PC-9 (cell line): ENCODE measurements around the gene DMWD. TPM values are rescaled to one million over a fixed set of nuclear protein-coding genes. Genes with fewer than 3 reads are reported as not detected.

Experiments used
- BruUV-seq: library from RNA; stranded (reverse); fragments of 400-500 nt; replicated peaks from 2 replicates; lab custom pipeline; 2021; lab: Mats Ljungman, UMichigan
- CTCF ChIA-PET: fragments of 300-600 bp; sonication (Branson Sonifier 250); formaldehyde crosslinking; loops from one replicate; lab custom pipeline; 2022; ENCODE audit warnings: antibody characterized with exemption; lab: Charles Lee
- POLR2A ChIA-PET: fragments of 300-600 bp; sonication (Branson Sonifier 250); formaldehyde crosslinking; loops from one replicate; lab custom pipeline; 2022; ENCODE audit warnings: antibody characterized with exemption; ENCODE audit not compliant: unreplicated experiment; lab: Charles Lee
- DNase-seq, 2 experiments: peaks; one replicate each; pipeline versions ENCODE4 v3.0.0 to v3.0.0-alpha.2; 2015 to 2022; ENCODE audit warnings: mixed read lengths in 1 of 2
- H2AFZ ChIP-seq: fragments of 200-600 bp; sonication (generic); 2 replicates; pipeline ENCODE4 v1.8.1; 2017; ENCODE audit warnings: antibody characterized with exemption
- H3F3A ChIP-seq: fragments of 200-600 bp; sonication (generic); 2 replicates; pipeline ENCODE4 v1.8.1; 2017; ENCODE audit warnings: antibody characterized with exemption, mild to moderate bottlenecking, low read depth; ENCODE audit not compliant: insufficient read depth
- H3K27ac ChIP-seq: fragments of 200-600 bp; sonication (generic); 2 replicates; pipeline ENCODE4 v1.6.1; 2016; ENCODE audit warnings: mixed run types
- H3K27me3 ChIP-seq: fragments of 200-600 bp; sonication (generic); 2 replicates; pipeline ENCODE4 v1.6.1; 2016; ENCODE audit warnings: low read depth, mixed run types; ENCODE audit not compliant: insufficient read depth
- H3K36me3 ChIP-seq: fragments of 200-600 bp; sonication (generic); 2 replicates; pipeline ENCODE4 v1.6.1; 2016; ENCODE audit warnings: low read depth, mixed run types
- H3K4me1 ChIP-seq: fragments of 200-600 bp; sonication (generic); replicated peaks from 2 replicates; pipeline ENCODE4 v1.6.1; 2016; ENCODE audit warnings: mixed run types; ENCODE audit not compliant: insufficient read depth
- H3K4me2 ChIP-seq: fragments of 200-600 bp; sonication (generic); 2 replicates; pipeline ENCODE4 v1.6.1; 2017; ENCODE audit warnings: mixed run types
- H3K4me3 ChIP-seq: fragments of 200-600 bp; sonication (generic); 2 replicates; pipeline ENCODE4 v1.6.1; 2016; ENCODE audit warnings: mixed run types
- H3K79me2 ChIP-seq: fragments of 200-600 bp; sonication (generic); 2 replicates; pipeline ENCODE4 v1.6.1; 2017; ENCODE audit warnings: low read depth, mixed run types
- H3K9me2 ChIP-seq: fragments of 200-600 bp; sonication (generic); 2 replicates; pipeline ENCODE4 v1.8.1; 2017; ENCODE audit warnings: mild to moderate bottlenecking; ENCODE audit not compliant: insufficient read depth
- H3K9me3 ChIP-seq: fragments of 200-600 bp; sonication (generic); 2 replicates; pipeline ENCODE4 v1.8.1; 2016; ENCODE audit warnings: low read depth; ENCODE audit not compliant: insufficient read depth
- H4K20me1 ChIP-seq: fragments of 200-600 bp; sonication (generic); 2 replicates; pipeline ENCODE4 v1.8.1; 2017; ENCODE audit not compliant: insufficient read depth
- CTCF ChIP-seq: fragments of 200-600 bp; sonication (generic); conservative IDR thresholded peaks from 2 replicates; pipeline ENCODE4 v1.6.1; 2017; ENCODE audit warnings: mixed run types, antibody characterized with exemption, mild to moderate bottlenecking, moderate library complexity
- EZH2 ChIP-seq: fragments of 200-600 bp; sonication (generic); IDR thresholded peaks from 2 replicates; pipeline ENCODE4 v1.8.0; 2017; ENCODE audit warnings: antibody characterized with exemption, low read depth
- intact Hi-C: fragments of 100-400 bp; cut with micrococcal nuclease; formaldehyde crosslinking; loops from one replicate; pipeline ENCODE4 v1.10.0; 2022; ENCODE audit not compliant: unreplicated experiment
- total RNA-seq: library from RNA; stranded (reverse); gene quantifications from 2 replicates; pipeline ENCODE4 v1.2.3, GENCODE V29; 2021

Gene DMWD
- total RNA-seq, 1 experiment from 2014 or later, result 66.7 TPM

DNA sequence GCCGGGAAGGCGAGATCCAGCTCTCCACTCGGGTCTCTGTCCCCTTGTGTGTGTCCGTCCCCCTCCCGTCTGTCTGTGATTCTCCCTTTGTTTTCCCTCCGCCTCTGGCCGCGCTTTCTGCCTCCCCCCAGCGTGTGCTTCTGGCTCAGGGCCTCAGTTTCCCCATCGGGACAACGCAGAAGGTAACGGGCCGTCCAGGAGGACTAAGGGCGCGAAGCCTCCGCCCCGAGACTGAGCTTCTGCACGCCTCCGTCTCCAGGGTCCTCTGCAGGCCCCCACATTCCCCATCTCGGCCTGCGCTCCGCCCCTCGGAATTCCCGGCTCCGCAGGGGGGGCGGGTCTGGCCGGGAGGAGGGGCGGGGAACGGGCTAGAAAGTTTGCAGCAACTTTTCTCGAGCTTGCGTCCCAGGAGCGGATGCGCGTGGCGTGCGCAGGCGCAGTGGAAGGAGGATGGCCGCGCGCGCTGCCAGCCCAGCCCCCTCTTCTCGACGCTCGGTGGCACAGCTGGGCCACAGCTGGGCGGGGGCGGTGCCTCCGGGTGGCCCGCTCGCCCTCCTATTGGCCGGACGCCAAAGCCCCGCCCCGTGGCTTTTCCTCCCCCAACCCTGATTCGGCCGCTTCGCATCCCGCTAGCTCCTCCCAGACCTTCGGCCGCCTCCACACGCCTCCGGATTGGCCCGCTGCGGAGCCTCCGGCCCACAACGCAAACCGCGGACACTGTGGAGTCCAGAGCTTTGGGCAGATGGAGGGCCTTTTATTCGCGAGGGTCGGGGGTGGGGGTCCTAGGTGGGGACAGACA lies 23.5 kb downstream of the DMWD start, which contains the start of gene SIX5:
TSS of gene SIX5 (minus strand) at position 269 of the 799 bp plus-strand sequence. CDS start 408 bp downstream, outside the sequence.
- Histone ChIP-seq H3K4me2 (peak within 1 kb of the TSS; percentile 100), H3F3A (peaks cover 63% of the 10 kb centered on the region; the same call in 1 of the 2 replicates), H3K9me2 (no peaks in the 10 kb centered on the region), H3K27ac (peak within 1 kb of the TSS; percentile 79), H3K4me1 (peaks cover 17% of the 10 kb centered on the region), H3K36me3 (0 out of 2 replicates have a peak, but pooled peaks cover 3% of the 10 kb centered on the region), H3K4me3 (peak within 1 kb of the TSS; percentile 97), H4K20me1 (no peaks in the 10 kb centered on the region), H3K27me3 (no peaks in the 10 kb centered on the region), H3K79me2 (no peaks in the 10 kb centered on the region), H2AFZ (peak within 1 kb of the TSS; percentile 94), H3K9me3 (no peaks in the 10 kb centered on the region)
- CTCF ChIA-PET, result interaction anchor here (0.5 to 1.5 kb wide), 19 partner anchors 14 to 247 kb away, joined by 3 to 12 read pairs (median 4); partner anchors contain the start of genes FBXO46, QPCTL and RSPH6A
- POLR2A ChIA-PET, result interaction anchor here (0.5 to 1.1 kb wide), 19 partner anchors 13 to 647 kb away, joined by 3 to 58 read pairs (median 4); partner anchors contain the start of genes DMPK, FBXO46, QPCTL and SNRPD2
- intact Hi-C loops, result loop anchor here (1.0 to 5.0 kb wide), 6 partner anchors 12 to 347 kb away; partner anchors contain the start of genes ERCC1, FBXO46 and QPCTL
- TSS peak; percentile 51 for BruUV-seq
- DNase-seq, result peak; percentile 91 to 99
- TF ChIP-seq EZH2 (no peak), CTCF (no peak)

DNA sequence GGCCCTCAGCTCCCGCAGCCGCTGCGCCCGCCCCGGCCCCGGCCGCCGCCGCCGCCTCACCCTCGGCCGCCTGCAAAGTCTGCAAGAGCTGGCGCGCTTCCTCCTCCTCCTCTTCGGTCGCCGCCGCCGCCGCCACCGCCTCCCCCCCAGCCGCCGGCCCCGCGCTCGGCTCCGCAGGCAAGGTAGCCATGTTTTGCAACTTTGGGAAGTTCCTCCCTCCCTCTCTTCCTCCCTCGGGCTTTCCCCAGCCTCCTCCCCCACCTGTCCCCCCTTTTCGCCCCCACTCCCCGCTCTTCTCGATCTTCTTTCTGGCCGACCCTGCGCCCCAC lies 24.0 kb downstream of the DMWD start:
- peak in 1 of 2 experiments; percentile 41 for DNase-seq
- POLR2A ChIA-PET, result interaction anchor here (0.6 kb wide), 1 partner anchor 38 kb away, joined by 4 read pairs; the partner anchor contains the start of gene FBXO46

More for the DNA sequence above, 24.0 kb downstream of the DMWD start:
- H3K27me3 ChIP-seq, result no peaks in the 10 kb centered on the region
- peak overlapping the region; percentile 100 for H3K4me2 ChIP-seq
- H3K36me3 ChIP-seq, result 0 out of 2 replicates have a peak, but pooled peaks cover 3% of the 10 kb centered on the region
- no TSS peak for BruUV-seq
- no peaks in the 10 kb centered on the region for H4K20me1 ChIP-seq
- CTCF ChIA-PET, result interaction anchor here (0.6 to 1.2 kb wide), 2 partner anchors 10 to 76 kb away, joined by 4 to 10 read pairs; partner anchors contain the start of gene QPCTL
- peaks cover 58% of the 10 kb centered on the region; the same call in 1 of the 2 replicates for H3F3A ChIP-seq
- no peaks in the 10 kb centered on the region for H3K9me3 ChIP-seq
- TF ChIP-seq CTCF, result no peak
- H3K27ac ChIP-seq, result peak overlapping the region; percentile 79
- H3K4me3 ChIP-seq, result peak overlapping the region; percentile 97
- no peaks in the 10 kb centered on the region for H3K9me2 ChIP-seq
- intact Hi-C loops, result loop anchor here (2.0 to 5.0 kb wide), 3 partner anchors 38 to 346 kb away; partner anchors contain the start of genes ERCC1 and FBXO46
- peaks cover 17% of the 10 kb centered on the region for H3K4me1 ChIP-seq
- no peaks in the 10 kb centered on the region for H3K79me2 ChIP-seq
- H2AFZ ChIP-seq, result peak overlapping the region; percentile 94
